CD4-positive, alpha-beta T cell (primary cell): ENCODE measurements around the gene CHD2. TPM values are rescaled to one million over a fixed set of nuclear protein-coding genes. Genes with fewer than 3 reads are reported as not detected.

Source experiments
- ATAC-seq: fragments of 200-7000 bp; cut with Tn5 transposase; one replicate; pipeline ENCODE4 v1.10.0; 2022; ENCODE audit warnings: mild to moderate bottlenecking; ENCODE audit not compliant: poor library complexity
- CTCF ChIA-PET: fragments of 350-600 bp; sonication (Branson Sonifier 250); formaldehyde crosslinking; loops from one replicate; lab custom pipeline; 2021; ENCODE audit warnings: antibody characterized with exemption, inconsistent platforms; lab: Charles Lee
- POLR2A ChIA-PET: fragments of 350-600 bp; sonication (Branson Sonifier 250); formaldehyde crosslinking; loops from one replicate; lab custom pipeline; 2021; ENCODE audit warnings: antibody characterized with exemption, inconsistent platforms; lab: Charles Lee
- DNase-seq, 14 experiments: peaks; one replicate each; pipeline ENCODE4 v3.0.0-alpha.2; 2013 to 2020; ENCODE audit warnings: mixed read lengths in 2 of 14
- H3K27ac ChIP-seq, 2 donors: one replicate each; pipeline versions ENCODE4 v1.5.1 to v1.7.0; 2013; ENCODE audit warnings: low read length in 2 of 2, low read depth in 1 of 2, mild to moderate bottlenecking in 1 of 2
- H3K27me3 ChIP-seq, 2 experiments: 1 replicate in 1 of 2; 2 replicates in 1 of 2; pipeline versions ENCODE4 v1.6.1 to v1.7.0; 2013; ENCODE audit warnings: low read length in 2 of 2, control low read depth in 1 of 2, mild to moderate bottlenecking in 1 of 2, moderate library complexity in 1 of 2; ENCODE audit not compliant: insufficient read depth in 2 of 2, control insufficient read depth in 1 of 2
- H3K36me3 ChIP-seq: one replicate; pipeline ENCODE4 v1.6.1; 2013; ENCODE audit warnings: low read length, control low read depth; ENCODE audit not compliant: insufficient read depth
- H3K4me1 ChIP-seq: one replicate; pipeline ENCODE4 v1.6.1; 2013; ENCODE audit warnings: low read length, control low read depth; ENCODE audit not compliant: insufficient read depth
- H3K4me3 ChIP-seq: one replicate; pipeline ENCODE4 v1.5.1; 2013; ENCODE audit warnings: mild to moderate bottlenecking, low read length, moderate library complexity
- H3K9me3 ChIP-seq, 2 experiments: 1 replicate in 1 of 2; 2 replicates in 1 of 2; pipeline versions ENCODE4 v1.6.1 to v1.7.0; 2013; ENCODE audit warnings: low read length in 2 of 2, mild to moderate bottlenecking in 2 of 2, control low read depth in 1 of 2, moderate library complexity in 1 of 2; ENCODE audit not compliant: control insufficient read depth in 1 of 2, insufficient read depth in 1 of 2
- H3K27ac Mint-ChIP-seq: one replicate; pipeline ENCODE4 v1.8.0; 2020; ENCODE audit warnings: mixed read lengths
- H3K27me3 Mint-ChIP-seq: one replicate; pipeline ENCODE4 v1.8.0; 2021; ENCODE audit warnings: mixed read lengths
- H3K36me3 Mint-ChIP-seq: one replicate; pipeline ENCODE4 v1.8.0; 2021; ENCODE audit warnings: low read depth, mixed read lengths
- H3K4me1 Mint-ChIP-seq: one replicate; pipeline ENCODE4 v1.8.0; 2021; ENCODE audit warnings: low read depth, mixed read lengths
- H3K4me3 Mint-ChIP-seq: one replicate; pipeline ENCODE4 v1.8.0; 2020; ENCODE audit warnings: mild to moderate bottlenecking, mixed read lengths
- H3K9me3 Mint-ChIP-seq: one replicate; pipeline ENCODE4 v1.8.0; 2020; ENCODE audit warnings: mixed read lengths
- intact Hi-C, 2 experiments: fragments of 100-400 bp; cut with DNase I in 1 of 2; cut with micrococcal nuclease in 1 of 2; formaldehyde crosslinking; loops; one replicate each; pipeline versions ENCODE4 v1.15.1 to v1.9.0; 2023 to 2025; cut with DNase I, micrococcal nuclease
- total RNA-seq, 174 experiments: library from RNA in 2 of 174; stranded (reverse) in 2 of 174; gene quantifications; one replicate each; pipeline ENCODE4 v1.2.3 and lab custom pipeline; 2021 to 2026
- TF ChIP-seq, protein P1 (sequence below): fragments of 200-600 bp; IDR thresholded peaks from one replicate; pipeline ENCODE4 v1.8.0; 2022; ENCODE audit warnings: antibody characterized with exemption, mild to moderate bottlenecking

Gene CHD2
- total RNA-seq, 2 experiments from 2014 or later = 615 to 660 TPM

DNA sequence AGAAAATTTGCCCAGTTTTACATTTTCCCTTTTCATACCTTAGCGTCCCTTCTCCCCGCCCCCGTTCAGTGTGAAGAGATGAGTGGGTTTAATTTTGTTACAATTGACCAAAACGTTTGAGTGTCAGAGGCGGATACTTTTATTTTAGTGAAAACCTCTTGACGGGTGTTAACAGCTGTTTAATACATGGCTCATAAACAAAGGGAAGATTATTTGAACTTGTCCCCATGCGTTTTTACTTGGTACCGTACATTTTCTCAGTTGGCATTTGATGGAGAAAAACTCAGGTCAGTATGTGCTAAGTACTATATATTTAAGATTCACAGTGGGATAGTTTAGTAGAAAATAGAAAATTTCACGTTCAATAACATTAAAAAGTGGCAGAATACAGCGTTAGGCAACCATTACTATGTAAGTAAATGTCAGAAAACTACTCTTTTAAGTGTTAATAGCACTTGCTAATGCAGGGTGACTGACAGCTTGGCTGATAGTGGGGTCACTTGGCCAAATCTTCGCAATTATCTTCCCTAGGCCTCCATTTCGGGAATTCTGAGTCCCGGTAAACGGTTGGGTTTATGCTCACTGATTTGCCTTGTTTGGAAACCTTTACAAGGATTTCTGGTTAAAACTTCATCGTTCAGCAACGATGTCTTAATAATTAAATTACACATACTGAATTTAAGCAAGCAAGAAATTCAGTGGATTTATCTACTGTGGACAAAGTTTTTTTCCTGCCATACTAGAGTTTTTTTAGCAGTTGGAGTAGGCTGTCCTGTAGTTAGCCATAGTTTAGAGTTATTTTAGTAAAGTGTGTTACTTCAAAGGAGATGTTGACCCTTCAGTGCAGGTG lies 4.8 kb downstream of the CHD2 start:
- H3K27me3 Mint-ChIP-seq = no peaks in the 10 kb centered on the region
- Histone ChIP-seq H3K27me3 (no peaks in the 10 kb centered on the region), H3K4me3 (peak overlapping the region; percentile 74), H3K36me3 (peaks cover 26% of the 10 kb centered on the region), H3K4me1 (peaks cover 37% of the 10 kb centered on the region), H3K27ac (peak overlapping the region; percentile 97), H3K9me3 (no peaks in the 10 kb centered on the region)
- ChIA-PET POLR2A (interaction anchor here (1.4 to 11.6 kb wide), 9 partner anchors 14 to 108 kb away, joined by 5 to 1007 read pairs (median 29); no protein-coding TSS in a partner anchor), CTCF (interaction anchor here (0.9 to 7.4 kb wide), 3 partner anchors 11 to 108 kb away, joined by 3 to 59 read pairs (median 51); no protein-coding TSS in a partner anchor)
- peaks cover 2% of the 10 kb centered on the region for H3K9me3 Mint-ChIP-seq
- peak overlapping the region; percentile 99 for H3K27ac Mint-ChIP-seq
- ATAC-seq (no peak), DNase-seq (no peak)
- TF ChIP-seq, protein P1, sequence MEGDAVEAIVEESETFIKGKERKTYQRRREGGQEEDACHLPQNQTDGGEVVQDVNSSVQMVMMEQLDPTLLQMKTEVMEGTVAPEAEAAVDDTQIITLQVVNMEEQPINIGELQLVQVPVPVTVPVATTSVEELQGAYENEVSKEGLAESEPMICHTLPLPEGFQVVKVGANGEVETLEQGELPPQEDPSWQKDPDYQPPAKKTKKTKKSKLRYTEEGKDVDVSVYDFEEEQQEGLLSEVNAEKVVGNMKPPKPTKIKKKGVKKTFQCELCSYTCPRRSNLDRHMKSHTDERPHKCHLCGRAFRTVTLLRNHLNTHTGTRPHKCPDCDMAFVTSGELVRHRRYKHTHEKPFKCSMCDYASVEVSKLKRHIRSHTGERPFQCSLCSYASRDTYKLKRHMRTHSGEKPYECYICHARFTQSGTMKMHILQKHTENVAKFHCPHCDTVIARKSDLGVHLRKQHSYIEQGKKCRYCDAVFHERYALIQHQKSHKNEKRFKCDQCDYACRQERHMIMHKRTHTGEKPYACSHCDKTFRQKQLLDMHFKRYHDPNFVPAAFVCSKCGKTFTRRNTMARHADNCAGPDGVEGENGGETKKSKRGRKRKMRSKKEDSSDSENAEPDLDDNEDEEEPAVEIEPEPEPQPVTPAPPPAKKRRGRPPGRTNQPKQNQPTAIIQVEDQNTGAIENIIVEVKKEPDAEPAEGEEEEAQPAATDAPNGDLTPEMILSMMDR = no peak
- peaks cover 88% of the 10 kb centered on the region for H3K36me3 Mint-ChIP-seq
- peaks cover 73% of the 10 kb centered on the region for H3K4me1 Mint-ChIP-seq
- intact Hi-C loops = loop anchor here in 1 of 2 experiments (5.0 kb wide), 1 partner anchor 73 kb away; no protein-coding TSS in a partner anchor
- peak overlapping the region; percentile 96 for H3K4me3 Mint-ChIP-seq

DNA sequence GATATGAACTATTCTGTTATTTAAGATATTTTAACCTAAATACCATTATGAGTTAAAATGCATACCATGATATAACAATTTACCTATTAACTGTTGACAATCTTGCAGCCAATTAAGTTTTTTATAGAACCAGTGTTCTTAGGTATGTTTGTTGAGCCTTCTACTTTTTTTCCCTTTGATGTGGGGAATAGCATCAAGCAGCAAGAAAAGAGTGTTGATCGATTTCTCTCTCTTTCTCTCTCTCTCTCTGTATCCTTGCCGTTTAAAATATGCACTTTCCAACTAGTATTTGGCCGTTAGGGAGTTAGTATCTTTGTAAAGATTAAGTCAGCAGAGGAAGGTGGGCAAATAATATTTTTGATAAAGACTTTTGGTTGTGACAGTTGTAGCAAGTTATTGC lies 5.9 kb downstream of the CHD2 start:
- intact Hi-C loops = loop anchor here in 1 of 2 experiments (1.0 kb wide), 2 partner anchors 8 to 97 kb away; no protein-coding TSS in a partner anchor
- Histone ChIP-seq H3K36me3 (peaks cover 31% of the 10 kb centered on the region), H3K4me3 (peak overlapping the region; percentile 74), H3K27me3 (no peaks in the 10 kb centered on the region), H3K4me1 (peaks cover 45% of the 10 kb centered on the region), H3K27ac (peak overlapping the region; percentile 97), H3K9me3 (no peaks in the 10 kb centered on the region)
- peak overlapping the region; percentile 96 for H3K4me3 Mint-ChIP-seq
- H3K27ac Mint-ChIP-seq = peak overlapping the region; percentile 99
- no peaks in the 10 kb centered on the region for H3K27me3 Mint-ChIP-seq
- CTCF ChIA-PET = interaction anchor here (1.0 to 7.4 kb wide), 4 partner anchors 10 to 97 kb away, joined by 3 to 59 read pairs (median 31); no protein-coding TSS in a partner anchor
- DNase-seq (peak in 3 of 14 experiments; percentile 46 to 68 (median 60)), ATAC-seq (no peak)
- peaks cover 79% of the 10 kb centered on the region for H3K4me1 Mint-ChIP-seq
- TF ChIP-seq, protein P1 = no peak
- peaks cover 86% of the 10 kb centered on the region for H3K36me3 Mint-ChIP-seq
- POLR2A ChIA-PET = interaction anchor here (1.2 to 11.6 kb wide), 7 partner anchors 13 to 109 kb away, joined by 6 to 1007 read pairs (median 146); no protein-coding TSS in a partner anchor
- no peaks in the 10 kb centered on the region for H3K9me3 Mint-ChIP-seq

DNA sequence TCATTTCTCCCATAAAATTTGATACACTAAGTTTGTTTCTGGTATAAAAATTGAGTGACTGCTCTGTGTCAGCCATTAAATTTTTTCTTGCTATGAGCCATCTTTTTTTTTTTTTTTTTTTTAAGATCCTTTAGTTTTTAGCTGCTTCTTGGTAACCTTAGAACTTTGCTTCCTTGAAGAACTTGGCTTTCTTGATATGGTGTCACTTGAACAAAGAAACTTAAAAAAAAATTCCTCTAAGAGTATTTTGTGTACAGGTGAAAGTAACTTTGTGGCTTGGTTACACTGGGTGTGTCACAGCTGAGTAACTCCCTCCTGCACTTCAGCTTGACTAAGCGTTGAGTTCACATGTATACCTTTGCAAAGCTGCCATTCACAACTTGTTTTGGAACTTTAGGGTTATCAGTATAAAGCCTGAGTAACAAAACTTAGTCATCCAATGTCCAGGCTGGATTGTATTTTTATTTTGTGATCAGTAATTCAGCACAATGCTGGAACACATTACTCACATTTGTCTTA lies 6.5 kb downstream of the CHD2 start:
- Mint-ChIP-seq H3K27me3 (no peaks in the 10 kb centered on the region), H3K27ac (peak overlapping the region; percentile 99), H3K9me3 (no peaks in the 10 kb centered on the region), H3K36me3 (peaks cover 86% of the 10 kb centered on the region), H3K4me3 (peak overlapping the region; percentile 96), H3K4me1 (peaks cover 85% of the 10 kb centered on the region)
- peak overlapping the region; percentile 97 for H3K27ac ChIP-seq
- peak overlapping the region; percentile 74 for H3K4me3 ChIP-seq
- H3K27me3 ChIP-seq = no peaks in the 10 kb centered on the region
- H3K4me1 ChIP-seq = peaks cover 50% of the 10 kb centered on the region
- no peaks in the 10 kb centered on the region for H3K9me3 ChIP-seq
- ChIA-PET POLR2A (interaction anchor here (0.7 to 11.6 kb wide), 10 partner anchors 12 to 1150 kb away, joined by 3 to 1007 read pairs (median 15); no protein-coding TSS in a partner anchor), CTCF (interaction anchor here (0.7 to 7.4 kb wide), 8 partner anchors 9 to 110 kb away, joined by 3 to 59 read pairs (median 8); no protein-coding TSS in a partner anchor)
- intact Hi-C loops = loop anchor here (1.0 kb wide), 3 partner anchors 8 to 97 kb away; no protein-coding TSS in a partner anchor
- peaks cover 31% of the 10 kb centered on the region for H3K36me3 ChIP-seq
- DNase-seq (peak in 9 of 14 experiments; percentile 25 to 84 (median 59)), ATAC-seq (peak; percentile 36)
- TF ChIP-seq, protein P1 = no peak
